ENCODE data around the gene PARD3B.

The PARD3B gene

DNA sequence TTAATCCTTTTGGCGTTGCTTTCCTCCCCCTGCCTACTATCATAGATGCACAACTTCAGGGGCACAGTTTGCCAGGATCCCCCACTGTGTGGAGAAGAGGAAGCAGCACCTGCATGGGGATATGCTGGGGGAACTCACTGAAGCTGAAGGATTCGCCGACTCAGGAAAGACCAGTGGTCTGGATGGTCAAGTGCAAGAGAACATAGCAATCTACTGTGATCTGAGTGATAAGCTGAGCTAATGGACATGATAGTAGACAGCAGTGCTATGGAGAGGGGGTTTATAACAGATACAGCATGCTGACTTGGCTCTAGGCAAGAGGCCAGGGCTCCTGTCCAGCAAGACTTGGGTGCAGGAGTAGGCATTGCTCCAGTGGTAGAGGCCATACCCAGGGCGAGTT lies 1012.6 kb downstream of the PARD3B start:
- Histone ChIP-seq H4K20me1 (ENCODE audit: low read depth, low read length) (no peaks in the 10 kb centered on the region), H3K4me2 (ENCODE audit: low read depth, low read length, poor library complexity, severe bottlenecking) (no peak overlapping the region), H3K36me3 (ENCODE audit: low read length) (no peaks in the 10 kb centered on the region), H3K9ac (ENCODE audit: low read length) (no peak overlapping the region), H3K27me3 (ENCODE audit: low read length) (peaks cover 3% of the 10 kb centered on the region; the same call in 1 of the 2 replicates), H3K9me3 (ENCODE audit: insufficient read depth, low read length) (no peaks in the 10 kb centered on the region), H3K79me2 (ENCODE audit: insufficient read depth, low read length) (no peaks in the 10 kb centered on the region), H3K4me3 (ENCODE audit: insufficient read depth, low read length, poor library complexity, severe bottlenecking) (no peak overlapping the region), H3K27ac (ENCODE audit: low read depth, low read length) (no peak overlapping the region), H3K9me2 (replicated peaks; ENCODE audit: insufficient read depth, low read length) (no peaks in the 10 kb centered on the region), H2AFZ (ENCODE audit: low read depth, low read length, severe bottlenecking) (no peak overlapping the region), H3F3A (ENCODE audit: insufficient read depth) (no peaks in the 10 kb centered on the region)
- TF ChIP-seq CTCF (IDR thresholded peaks at IDR 0.05; ENCODE audit: insufficient read depth, low read length, poor library complexity, severe bottlenecking) (no peak), EZH2phosphoT487 (conservative IDR thresholded peaks at IDR 0.05; ENCODE audit: low read length) (no peak)

GRCh38 chr2:205561441-205561840 lies 1016.2 kb downstream of the PARD3B start:
- Histone ChIP-seq H3F3A (ENCODE audit: insufficient read depth) (no peaks in the 10 kb centered on the region), H3K27ac (ENCODE audit: low read depth, low read length) (no peak overlapping the region), H3K36me3 (ENCODE audit: low read length) (no peaks in the 10 kb centered on the region), H3K4me3 (ENCODE audit: insufficient read depth, low read length, poor library complexity, severe bottlenecking) (no peak overlapping the region), H3K79me2 (ENCODE audit: insufficient read depth, low read length) (no peaks in the 10 kb centered on the region), H4K20me1 (ENCODE audit: low read depth, low read length) (no peaks in the 10 kb centered on the region), H3K9ac (ENCODE audit: low read length) (no peak overlapping the region), H2AFZ (ENCODE audit: low read depth, low read length, severe bottlenecking) (no peak overlapping the region), H3K27me3 (ENCODE audit: low read length) (peaks cover 3% of the 10 kb centered on the region; the same call in 1 of the 2 replicates), H3K4me2 (ENCODE audit: low read depth, low read length, poor library complexity, severe bottlenecking) (no peak overlapping the region), H3K9me2 (replicated peaks; ENCODE audit: insufficient read depth, low read length) (no peaks in the 10 kb centered on the region), H3K9me3 (ENCODE audit: insufficient read depth, low read length) (no peaks in the 10 kb centered on the region)
- no peak for TF ChIP-seq CTCF (IDR thresholded peaks at IDR 0.05; ENCODE audit: insufficient read depth, low read length, poor library complexity, severe bottlenecking)
- no peak for TF ChIP-seq EZH2phosphoT487 (conservative IDR thresholded peaks at IDR 0.05; ENCODE audit: low read length)

GRCh38 chr2:205563646-205564045 lies 1018.4 kb downstream of the PARD3B start:
- no peaks in the 10 kb centered on the region for H3F3A ChIP-seq (ENCODE audit: insufficient read depth)
- no peak overlapping the region for H2AFZ ChIP-seq (ENCODE audit: low read depth, low read length, severe bottlenecking)
- no peak overlapping the region for H3K4me3 ChIP-seq (ENCODE audit: insufficient read depth, low read length, poor library complexity, severe bottlenecking)
- no peak overlapping the region for H3K4me2 ChIP-seq (ENCODE audit: low read depth, low read length, poor library complexity, severe bottlenecking)
- peaks cover 3% of the 10 kb centered on the region; the same call in 1 of the 2 replicates for H3K27me3 ChIP-seq (ENCODE audit: low read length)
- H3K36me3 ChIP-seq (ENCODE audit: low read length), result no peaks in the 10 kb centered on the region
- H3K27ac ChIP-seq (ENCODE audit: low read depth, low read length), result no peak overlapping the region
- no peaks in the 10 kb centered on the region for H3K9me2 ChIP-seq (replicated peaks; ENCODE audit: insufficient read depth, low read length)
- H3K9me3 ChIP-seq (ENCODE audit: insufficient read depth, low read length), result no peaks in the 10 kb centered on the region
- H3K79me2 ChIP-seq (ENCODE audit: insufficient read depth, low read length), result no peaks in the 10 kb centered on the region
- no peak overlapping the region for H3K9ac ChIP-seq (ENCODE audit: low read length)
- TF ChIP-seq CTCF (IDR thresholded peaks at IDR 0.05; ENCODE audit: insufficient read depth, low read length, poor library complexity, severe bottlenecking) (no peak), EZH2phosphoT487 (conservative IDR thresholded peaks at IDR 0.05; ENCODE audit: low read length) (no peak)
- no peaks in the 10 kb centered on the region for H4K20me1 ChIP-seq (ENCODE audit: low read depth, low read length)

All from SU-DHL-6 (cell line).